GM21526 (cell line): ENCODE data around the gene MRAP2.
"Not testable (repeated sequence)": the region's sequence is repeated elsewhere in the genome, so short reads cannot be mapped to it uniquely, and the experiment has no call there.

Experiments
- ATAC-seq: cut with Tn5 transposase; IDR thresholded peaks from one replicate; pipeline ENCODE4 v1.9.1; 2021; ENCODE audit warnings: moderate library complexity; ENCODE audit not compliant: unreplicated experiment, low FRiP score

The MRAP2 gene

GRCh38 chr6:84068873-84069272 is 35.3 kb downstream of the MRAP2 start:
- ATAC-seq: not testable (repeated sequence)

- ATAC-seq: no peak
Measured at GRCh38 chr6:84072442-84072997, 38.9 kb downstream of the MRAP2 start.

- ATAC-seq: no peak
Measured at GRCh38 chr6:84074988-84075781, 41.6 kb downstream of the MRAP2 start.

GRCh38 chr6:84077645-84078044 is 44.1 kb downstream of the MRAP2 start:
- no peak for ATAC-seq

GRCh38 chr6:84078335-84078734 is 44.8 kb downstream of the MRAP2 start:
- no peak for ATAC-seq

GRCh38 chr6:84081222-84081621 is 47.6 kb downstream of the MRAP2 start:
- ATAC-seq: no peak

- ATAC-seq: no peak
Measured at GRCh38 chr6:84082689-84083265, 49.2 kb downstream of the MRAP2 start.

- ATAC-seq: not testable (repeated sequence)
Measured at GRCh38 chr6:84084705-84085104, 51.1 kb downstream of the MRAP2 start.

GRCh38 chr6:84086056-84086455 is 52.5 kb downstream of the MRAP2 start:
- no peak for ATAC-seq

- no peak for ATAC-seq
Measured at GRCh38 chr6:84086545-84087429, 53.2 kb downstream of the MRAP2 start.

- ATAC-seq: no peak
Measured at GRCh38 chr6:84089081-84089480, 55.5 kb downstream of the MRAP2 start.

GRCh38 chr6:84089552-84089951 is 56.0 kb downstream of the MRAP2 start:
- no peak for ATAC-seq

- no peak for ATAC-seq
Measured at GRCh38 chr6:84093441-84094435, 60.2 kb downstream of the MRAP2 start.

GRCh38 chr6:84095156-84095555 is 61.6 kb downstream of the MRAP2 start:
- ATAC-seq: no peak

- no peak for ATAC-seq
Measured at GRCh38 chr6:84103029-84103428, 69.5 kb downstream of the MRAP2 start.

- not testable (repeated sequence) for ATAC-seq
Measured at GRCh38 chr6:84105215-84105924, 71.8 kb downstream of the MRAP2 start.

GRCh38 chr6:84107495-84107894 is 73.9 kb downstream of the MRAP2 start:
- no peak for ATAC-seq

- not testable (repeated sequence) for ATAC-seq
Measured at GRCh38 chr6:84111351-84111750, 77.8 kb downstream of the MRAP2 start.
